HepG2 (cell line): Measurements from ENCODE around the gene KLHL17. TPM values are rescaled to one million over a fixed set of nuclear protein-coding genes. Genes with fewer than 3 reads are reported as not detected.

Experiments
- ARNT2 ChIP-seq: sonication (generic); formaldehyde crosslinking; IDR thresholded peaks from 2 replicates; pipeline ENCODE4 v1.8.0; 2022; ENCODE audit warnings: mild to moderate bottlenecking, low read depth, missing genetic modification reagents, moderate library complexity
- HCFC1 ChIP-seq: fragments of 150-350 bp; IDR thresholded peaks from 2 replicates; pipeline ENCODE4 v1.6.1; 2014; ENCODE audit warnings: low read depth, low read length
- HES4 ChIP-seq: sonication (generic); formaldehyde crosslinking; IDR thresholded peaks from 2 replicates; pipeline ENCODE4 v1.9.0; 2021; ENCODE audit warnings: mild to moderate bottlenecking, missing genetic modification reagents, borderline replicate concordance
- HMGA1 ChIP-seq: sonication (generic); formaldehyde crosslinking; conservative IDR thresholded peaks from 2 replicates; pipeline ENCODE4 v1.4.0; 2020; ENCODE audit warnings: missing genetic modification reagents
- HNF4G ChIP-seq, 2 experiments: sonication (generic) in 1 of 2; formaldehyde crosslinking in 1 of 2; IDR thresholded peaks; 2 replicates each; pipeline versions ENCODE4 v1.4.0 to v1.6.1; 2011 to 2020; ENCODE audit warnings: borderline replicate concordance in 2 of 2, low read depth in 2 of 2, mild to moderate bottlenecking in 2 of 2, low read length in 1 of 2, missing genetic modification reagents in 1 of 2, moderate library complexity in 1 of 2
- JARID2 ChIP-seq: sonication (generic); formaldehyde crosslinking; IDR thresholded peaks from 2 replicates; pipeline ENCODE4 v1.8.1; 2023; ENCODE audit warnings: missing genetic modification reagents, inconsistent platforms; ENCODE audit not compliant: insufficient replicate concordance
- KLF6 ChIP-seq: IDR thresholded peaks from 2 replicates; pipeline ENCODE4 v1.8.0; 2016; ENCODE audit warnings: missing biosample characterization, missing genetic modification reagents
- MBD4 ChIP-seq: IDR thresholded peaks from 2 replicates; pipeline ENCODE4 v1.6.1; 2012; ENCODE audit warnings: low read length, inconsistent platforms, borderline replicate concordance
- MEIS1 ChIP-seq: sonication (generic); formaldehyde crosslinking; IDR thresholded peaks from 2 replicates; pipeline ENCODE4 v1.9.0; 2021; ENCODE audit warnings: mild to moderate bottlenecking, missing genetic modification reagents, moderate library complexity, borderline replicate concordance
- MXI1 ChIP-seq: IDR thresholded peaks from 3 replicates; pipeline ENCODE4 v1.6.1; 2012; ENCODE audit warnings: low read depth, low read length, inconsistent platforms, borderline replicate concordance
- NCOA2 ChIP-seq: sonication (generic); formaldehyde crosslinking; IDR thresholded peaks from 2 replicates; pipeline ENCODE4 v1.8.0; 2022; ENCODE audit warnings: inconsistent platforms
- NFYB ChIP-seq: sonication (generic); formaldehyde crosslinking; IDR thresholded peaks from 2 replicates; pipeline ENCODE4 v1.4.0; 2020; ENCODE audit warnings: missing genetic modification reagents
- NFYC ChIP-seq: IDR thresholded peaks from 2 replicates; pipeline ENCODE4 v1.6.1; 2016; ENCODE audit warnings: missing genetic modification reagents, missing compliant biosample characterization
- NKX3-1 ChIP-seq: sonication (generic); formaldehyde crosslinking; IDR thresholded peaks from 2 replicates; pipeline ENCODE4 v1.5.0; 2020; ENCODE audit warnings: missing genetic modification reagents
- SIN3A ChIP-seq: IDR thresholded peaks from 2 replicates; pipeline ENCODE4 v1.6.1; 2011; ENCODE audit warnings: low read depth, mild to moderate bottlenecking, control low read depth, low read length, borderline replicate concordance
- SOX13 ChIP-seq, 3 experiments: fragments of 450-650 bp in 1 of 3; sonication (generic) in 1 of 3; formaldehyde crosslinking in 1 of 3; IDR thresholded peaks in 2 of 3; conservative IDR thresholded peaks in 1 of 3; 2 replicates each; pipeline versions ENCODE4 v1.5.0 to v1.6.1; 2016 to 2020; ENCODE audit warnings: antibody characterized with exemption in 1 of 3, mild to moderate bottlenecking in 1 of 3, missing compliant biosample characterization in 1 of 3, missing genetic modification reagents in 1 of 3, moderate library complexity in 1 of 3
- SP5 ChIP-seq: IDR thresholded peaks from 2 replicates; pipeline ENCODE4 v1.6.1; 2016; ENCODE audit warnings: low read depth, borderline replicate concordance
- TEAD3 ChIP-seq: optimal IDR thresholded peaks from 2 replicates; pipeline ENCODE3; 2016; ENCODE audit warnings: borderline replicate concordance
- ZNF446 ChIP-seq: sonication (generic); formaldehyde crosslinking; IDR thresholded peaks from 2 replicates; pipeline ENCODE4 v1.5.0; 2020; ENCODE audit warnings: mild to moderate bottlenecking, missing genetic modification reagents
- ZNF496 ChIP-seq: sonication (generic); formaldehyde crosslinking; IDR thresholded peaks from 2 replicates; pipeline ENCODE4 v1.8.1; 2023; ENCODE audit warnings: mild to moderate bottlenecking, moderate library complexity, missing genetic modification reagents; ENCODE audit not compliant: insufficient replicate concordance
- polyA plus RNA-seq, 8 experiments: library from polyadenylated mRNA; depleted of rRNA in 3 of 8; stranded (reverse) in 7 of 8; unstranded in 1 of 8; fragments of >200 nt; fragmentation: Illumina TruSeq in 4 of 8; extraction: Trizol in 4 of 8; gene quantifications; 2 replicates each; pipeline versions ENCODE4 v1.2.1 to v1.2.3, GENCODE V29; 2011 to 2016; ENCODE audit warnings: low read depth in 4 of 8, missing spikeins in 1 of 8, mixed read lengths in 1 of 8; ENCODE audit not compliant: insufficient read depth in 1 of 8
- total RNA-seq, 5 experiments: library from RNA; depleted of rRNA; stranded (reverse); fragments of >200 nt; fragmentation: Illumina TruSeq; extraction: Trizol; gene quantifications; 2 replicates each; pipeline ENCODE4 v1.2.3, GENCODE V29; 2016; ENCODE audit warnings: low read depth in 1 of 5
- TF ChIP-seq, protein P1 (sequence below), 2 experiments: sonication (generic) in 1 of 2; formaldehyde crosslinking in 1 of 2; IDR thresholded peaks; 2 replicates each; pipeline versions ENCODE4 v1.4.0 to v1.6.1; 2016 to 2020; ENCODE audit warnings: borderline replicate concordance in 1 of 2, low read depth in 1 of 2, mild to moderate bottlenecking in 1 of 2, missing genetic modification reagents in 1 of 2
- TF ChIP-seq, protein P2 (sequence below), 2 experiments: fragments of 450-650 bp in 1 of 2; sonication (generic) in 1 of 2; formaldehyde crosslinking; IDR thresholded peaks; 2 replicates each; pipeline versions ENCODE4 v1.5.0 to v1.8.0; 2020 to 2022; ENCODE audit warnings: mild to moderate bottlenecking in 1 of 2, missing genetic modification reagents in 1 of 2
- TF ChIP-seq, protein P3 (sequence below): sonication (generic); formaldehyde crosslinking; IDR thresholded peaks from 2 replicates; pipeline ENCODE4 v1.4.0; 2020; ENCODE audit warnings: mild to moderate bottlenecking, missing genetic modification reagents

KLHL17 gene
- total and polyA plus RNA-seq, 2 of the 13 experiments (the other 11 are each of a cell fraction or from before 2014, with no cell fraction given) = 9.3 to 24.7 TPM

DNA sequence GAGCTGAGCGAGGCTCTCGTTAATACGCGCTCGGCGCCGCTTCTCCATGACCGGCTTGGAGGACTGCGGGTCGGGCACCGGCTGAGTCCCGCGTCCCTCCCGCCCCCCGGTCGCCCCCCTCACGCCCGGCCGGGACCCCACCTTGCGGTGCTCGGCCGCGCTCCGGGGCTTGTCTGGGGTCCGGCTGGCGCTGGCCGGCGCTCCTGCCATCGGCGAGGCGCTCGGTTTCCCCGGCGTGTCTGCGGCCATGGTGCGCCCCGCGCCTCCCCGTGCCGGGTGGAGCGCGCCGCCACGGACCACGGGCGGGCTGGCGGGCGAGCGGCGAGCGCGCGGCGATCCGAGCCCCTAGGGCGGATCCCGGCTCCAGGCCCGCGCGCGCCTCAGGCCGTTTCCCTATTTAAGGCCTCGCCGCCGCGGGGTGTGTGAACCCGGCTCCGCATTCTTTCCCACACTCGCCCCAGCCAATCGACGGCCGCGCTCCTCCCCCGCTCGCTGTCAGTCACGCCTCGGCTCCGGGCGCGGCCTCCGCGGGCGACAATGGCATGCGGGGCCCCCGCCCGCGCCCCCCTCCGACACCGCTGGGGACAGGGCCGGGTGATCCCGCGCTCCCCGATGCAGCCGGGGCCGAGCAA lies 39.5 kb downstream of the KLHL17 start, which contains the start of gene HES4 (continued):
- TF ChIP-seq, protein P1, sequence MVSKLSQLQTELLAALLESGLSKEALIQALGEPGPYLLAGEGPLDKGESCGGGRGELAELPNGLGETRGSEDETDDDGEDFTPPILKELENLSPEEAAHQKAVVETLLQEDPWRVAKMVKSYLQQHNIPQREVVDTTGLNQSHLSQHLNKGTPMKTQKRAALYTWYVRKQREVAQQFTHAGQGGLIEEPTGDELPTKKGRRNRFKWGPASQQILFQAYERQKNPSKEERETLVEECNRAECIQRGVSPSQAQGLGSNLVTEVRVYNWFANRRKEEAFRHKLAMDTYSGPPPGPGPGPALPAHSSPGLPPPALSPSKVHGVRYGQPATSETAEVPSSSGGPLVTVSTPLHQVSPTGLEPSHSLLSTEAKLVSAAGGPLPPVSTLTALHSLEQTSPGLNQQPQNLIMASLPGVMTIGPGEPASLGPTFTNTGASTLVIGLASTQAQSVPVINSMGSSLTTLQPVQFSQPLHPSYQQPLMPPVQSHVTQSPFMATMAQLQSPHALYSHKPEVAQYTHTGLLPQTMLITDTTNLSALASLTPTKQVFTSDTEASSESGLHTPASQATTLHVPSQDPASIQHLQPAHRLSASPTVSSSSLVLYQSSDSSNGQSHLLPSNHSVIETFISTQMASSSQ (IDR thresholded peaks at IDR 0.05; ENCODE audit: low read depth) = no peak
- TF ChIP-seq, protein P1 (CRISPR knock-in tag; IDR thresholded peaks at IDR 0.05; ENCODE audit: borderline replicate concordance) = 0 out of 2 replicates have a peak, but pooled peaks have one; percentile 11
- TF ChIP-seq NFYB (CRISPR knock-in tag) = peak; percentile 76
- TF ChIP-seq HCFC1 = 0 out of 2 replicates have a peak, but pooled peaks have one; percentile 10
- no peak for TF ChIP-seq MBD4
- TF ChIP-seq TEAD3 (CRISPR knock-in tag) = peak; percentile 60
- peak; percentile 9; the same call in 1 of the 2 replicates for TF ChIP-seq ARNT2
- TF ChIP-seq HES4 (CRISPR knock-in tag) = no peak
- TF ChIP-seq, protein P2, sequence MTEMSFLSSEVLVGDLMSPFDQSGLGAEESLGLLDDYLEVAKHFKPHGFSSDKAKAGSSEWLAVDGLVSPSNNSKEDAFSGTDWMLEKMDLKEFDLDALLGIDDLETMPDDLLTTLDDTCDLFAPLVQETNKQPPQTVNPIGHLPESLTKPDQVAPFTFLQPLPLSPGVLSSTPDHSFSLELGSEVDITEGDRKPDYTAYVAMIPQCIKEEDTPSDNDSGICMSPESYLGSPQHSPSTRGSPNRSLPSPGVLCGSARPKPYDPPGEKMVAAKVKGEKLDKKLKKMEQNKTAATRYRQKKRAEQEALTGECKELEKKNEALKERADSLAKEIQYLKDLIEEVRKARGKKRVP (CRISPR knock-in tag; IDR thresholded peaks at IDR 0.05) = no peak
- no peak for TF ChIP-seq ZNF496 (CRISPR knock-in tag)
- TF ChIP-seq NFYC (CRISPR knock-in tag) = peak; percentile 77
- no peak for TF ChIP-seq JARID2 (CRISPR knock-in tag)
- TF ChIP-seq SP5 (CRISPR knock-in tag) = peak; percentile 55
- TF ChIP-seq NKX3-1 = no peak; the same call in 1 of the 2 replicates
- TF ChIP-seq MXI1 = peak; percentile 32; the same call in 1 of the 3 replicates
- no peak for TF ChIP-seq HNF4G (IDR thresholded peaks at IDR 0.05; ENCODE audit: borderline replicate concordance, low read depth, low read length)
- TF ChIP-seq HNF4G (CRISPR knock-in tag; IDR thresholded peaks at IDR 0.05; ENCODE audit: borderline replicate concordance, low read depth) = peak; percentile 41; the same call in 1 of the 2 replicates
- 0 out of 2 replicates have a peak, but pooled peaks have one; percentile 19 for TF ChIP-seq ZNF446 (CRISPR knock-in tag)
- TF ChIP-seq MEIS1 (CRISPR knock-in tag) = 0 out of 2 replicates have a peak, but pooled peaks have one; percentile 18
- TF ChIP-seq, protein P3, sequence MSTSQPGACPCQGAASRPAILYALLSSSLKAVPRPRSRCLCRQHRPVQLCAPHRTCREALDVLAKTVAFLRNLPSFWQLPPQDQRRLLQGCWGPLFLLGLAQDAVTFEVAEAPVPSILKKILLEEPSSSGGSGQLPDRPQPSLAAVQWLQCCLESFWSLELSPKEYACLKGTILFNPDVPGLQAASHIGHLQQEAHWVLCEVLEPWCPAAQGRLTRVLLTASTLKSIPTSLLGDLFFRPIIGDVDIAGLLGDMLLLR (CRISPR knock-in tag) = 0 out of 2 replicates have a peak, but pooled peaks have one; percentile 11
- no peak for TF ChIP-seq HMGA1 (CRISPR knock-in tag)
- TF ChIP-seq SOX13 (IDR thresholded peaks at IDR 0.05) = no peak
- TF ChIP-seq SOX13 (CRISPR knock-in tag; conservative IDR thresholded peaks at IDR 0.05 in 1 of 2, IDR thresholded peaks at IDR 0.05 in 1 of 2) = peak in 1 of 2 experiments; percentile 42; a peak in 1 of 4 replicates
- 0 out of 2 replicates have a peak, but pooled peaks have one; percentile 10 for TF ChIP-seq KLF6
- peak; percentile 10; the same call in 1 of the 2 replicates for TF ChIP-seq NCOA2 (CRISPR knock-in tag)
- TF ChIP-seq SIN3A = 0 out of 2 replicates have a peak, but pooled peaks have one; percentile 22
